OCI-LY3 (cell line): ENCODE measurements around the gene RPL4.

Experiments used
- H2AFZ ChIP-seq: fragments of 200-600, 300-600 bp; shearing (Covaris generic); 2 replicates; pipeline ENCODE4 v1.6.0; 2014; ENCODE audit warnings: antibody characterized with exemption, low read depth, low read length
- H3K27ac ChIP-seq: fragments of 200-600, 300-600 bp; sonication (generic); 2 replicates; pipeline ENCODE4 v1.5.1; 2014; ENCODE audit warnings: mild to moderate bottlenecking, low read length, moderate library complexity, mixed read lengths
- H3K27me3 ChIP-seq: fragments of 200-600, 300-600 bp; sonication (generic); 2 replicates; pipeline ENCODE4 v1.6.1; 2014; ENCODE audit warnings: low read depth, low read length, mixed read lengths
- H3K36me3 ChIP-seq: fragments of 200-600, 300-600 bp; sonication (generic); replicated peaks from 2 replicates; pipeline ENCODE3; 2014; ENCODE audit warnings: low read depth, low read length, mixed read lengths
- H3K4me1 ChIP-seq: fragments of 300-600, 200-600 bp; sonication (generic); 2 replicates; pipeline ENCODE4 v1.6.1; 2014; ENCODE audit warnings: low read length, mixed read lengths
- H3K4me2 ChIP-seq: fragments of 200-600, 300-600 bp; sonication (generic); 2 replicates; pipeline ENCODE4 v1.6.1; 2014; ENCODE audit warnings: low read length, mixed read lengths
- H3K4me3 ChIP-seq: fragments of 300-600, 200-600 bp; sonication (generic); 2 replicates; pipeline ENCODE4 v1.5.1; 2014; ENCODE audit warnings: antibody characterized with exemption, mild to moderate bottlenecking, low read length, moderate library complexity
- H3K79me2 ChIP-seq: fragments of 300-600, 200-600 bp; shearing (Covaris generic); 2 replicates; pipeline ENCODE4 v1.6.1; 2014; ENCODE audit warnings: mild to moderate bottlenecking, low read length, mixed read lengths
- H3K9ac ChIP-seq: fragments of 300-600, 200-600 bp; shearing (Covaris generic); 2 replicates; pipeline ENCODE4 v1.6.0; 2014; ENCODE audit warnings: mild to moderate bottlenecking, low read length, moderate library complexity
- H3K9me3 ChIP-seq: fragments of 200-600, 300-600 bp; shearing (Covaris generic); 2 replicates; pipeline ENCODE4 v1.6.1; 2014; ENCODE audit warnings: low read length, mixed read lengths; ENCODE audit not compliant: insufficient read depth
- H4K20me1 ChIP-seq: fragments of 200-600, 300-600 bp; sonication (generic); 2 replicates; pipeline ENCODE4 v1.6.1; 2016; ENCODE audit warnings: low read length, mixed read lengths; ENCODE audit not compliant: insufficient read depth
- CTCF ChIP-seq: fragments of 200-600, 300-600 bp; sonication (generic); IDR thresholded peaks from 2 replicates; pipeline ENCODE4 v1.5.1; 2014; ENCODE audit warnings: antibody characterized with exemption, low read length, low read depth
- EZH2phosphoT487 ChIP-seq: fragments of 200-600 bp; shearing (Covaris generic); IDR thresholded peaks from 2 replicates; pipeline ENCODE4 v1.6.1; 2018; ENCODE audit warnings: antibody characterized with exemption, mixed run types, low read depth

RPL4 gene

GRCh38 chr15:66482539-66482938, 22.1 kb downstream of the RPL4 start:
- peaks cover 37% of the 10 kb centered on the region for H3K36me3 ChIP-seq
- H2AFZ ChIP-seq: no peak overlapping the region
- H3K4me1 ChIP-seq: 0 out of 2 replicates have a peak, but pooled peaks cover 4% of the 10 kb centered on the region
- H3K4me2 ChIP-seq: no peak overlapping the region
- H3K9ac ChIP-seq: no peak overlapping the region
- no peaks in the 10 kb centered on the region for H3K27me3 ChIP-seq
- no peak for TF ChIP-seq EZH2phosphoT487
- no peak for TF ChIP-seq CTCF
- H3K4me3 ChIP-seq: no peak overlapping the region
- H3K9me3 ChIP-seq: no peaks in the 10 kb centered on the region
- H3K79me2 ChIP-seq: no peaks in the 10 kb centered on the region; the same call in 1 of the 2 replicates
- no peak overlapping the region for H3K27ac ChIP-seq
- peaks cover 28% of the 10 kb centered on the region for H4K20me1 ChIP-seq

DNA sequence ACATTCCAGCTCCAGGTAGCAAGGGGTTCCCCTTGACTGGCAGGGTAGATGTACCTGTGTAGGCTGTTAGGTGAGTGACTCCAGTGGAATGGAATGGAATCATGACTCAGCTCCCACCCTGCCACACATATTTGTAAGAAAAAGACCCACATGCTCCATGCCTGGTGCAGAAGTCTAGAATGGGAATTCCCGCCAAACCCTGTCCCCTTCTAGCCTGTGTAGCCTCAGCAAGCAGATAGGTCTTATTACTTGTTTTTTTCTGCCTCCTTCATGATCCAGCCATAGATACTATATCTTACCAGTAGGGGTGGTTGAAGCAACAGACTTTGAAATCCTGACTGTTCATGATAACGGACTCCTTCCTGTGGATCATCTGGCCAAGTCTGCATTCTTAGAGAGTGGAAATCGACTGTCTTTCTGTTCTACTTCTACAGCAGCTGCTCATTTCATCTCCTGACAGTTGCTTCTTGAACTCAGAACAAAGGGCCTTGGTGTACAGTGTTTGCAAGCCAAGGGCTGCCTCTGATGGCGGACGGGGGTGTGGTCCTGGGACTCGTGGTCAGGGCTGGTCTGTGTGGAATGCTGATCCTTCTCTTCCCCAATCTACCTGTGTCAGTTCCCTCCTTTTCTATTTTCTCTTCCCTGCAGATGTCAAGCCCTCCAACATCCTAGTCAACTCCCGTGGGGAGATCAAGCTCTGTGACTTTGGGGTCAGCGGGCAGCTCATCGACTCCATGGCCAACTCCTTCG, 23.4 kb downstream of the RPL4 start:
- no peak overlapping the region for H3K9ac ChIP-seq

GRCh38 chr15:66480267-66480666, 24.4 kb downstream of the RPL4 start:
- Histone ChIP-seq H3K79me2 (peaks cover 4% of the 10 kb centered on the region; the same call in 1 of the 2 replicates), H3K4me1 (0 out of 2 replicates have a peak, but pooled peaks cover 4% of the 10 kb centered on the region), H3K27me3 (no peaks in the 10 kb centered on the region), H4K20me1 (peaks cover 40% of the 10 kb centered on the region), H3K4me3 (no peak overlapping the region), H3K4me2 (no peak overlapping the region), H3K9ac (no peak overlapping the region), H2AFZ (no peak overlapping the region), H3K27ac (no peak overlapping the region), H3K36me3 (peaks cover 29% of the 10 kb centered on the region), H3K9me3 (no peaks in the 10 kb centered on the region)
- TF ChIP-seq CTCF (no peak), EZH2phosphoT487 (no peak)

More for the DNA sequence above, 23.4 kb downstream of the RPL4 start:
- no peak overlapping the region for H3K27ac ChIP-seq
- 0 out of 2 replicates have a peak, but pooled peaks cover 4% of the 10 kb centered on the region for H3K4me1 ChIP-seq
- TF ChIP-seq CTCF (no peak), EZH2phosphoT487 (no peak)
- peaks cover 29% of the 10 kb centered on the region for H3K36me3 ChIP-seq
- H3K27me3 ChIP-seq: no peaks in the 10 kb centered on the region
- no peak overlapping the region for H2AFZ ChIP-seq
- peaks cover 38% of the 10 kb centered on the region for H4K20me1 ChIP-seq
- no peaks in the 10 kb centered on the region for H3K9me3 ChIP-seq
- peaks cover 3% of the 10 kb centered on the region; the same call in 1 of the 2 replicates for H3K79me2 ChIP-seq
- no peak overlapping the region for H3K4me3 ChIP-seq
- H3K4me2 ChIP-seq: no peak overlapping the region

DNA sequence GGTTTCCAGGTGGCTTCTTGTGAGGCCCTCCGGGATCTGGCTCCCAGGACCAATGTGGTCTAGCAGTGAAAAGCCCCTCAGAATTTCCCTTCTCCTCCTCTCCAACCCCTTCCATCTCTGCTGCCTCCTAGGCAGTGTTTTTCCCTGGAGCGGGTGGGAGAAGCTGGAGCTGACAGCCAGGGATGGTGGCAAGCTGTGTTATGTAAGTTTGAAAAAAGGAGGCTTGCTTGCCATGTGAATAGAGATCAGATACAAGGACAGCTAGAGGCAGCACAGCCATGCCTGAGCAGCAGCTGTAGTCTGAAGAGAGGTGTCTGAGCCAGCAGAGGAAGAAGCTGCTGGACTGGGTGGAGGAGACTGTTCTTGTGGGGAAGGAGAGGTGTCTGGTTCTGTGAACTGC, 27.6 kb downstream of the RPL4 start:
- H3K79me2 ChIP-seq: peaks cover 4% of the 10 kb centered on the region; the same call in 1 of the 2 replicates
- H3K4me3 ChIP-seq: no peak overlapping the region
- no peak for TF ChIP-seq EZH2phosphoT487
- no peaks in the 10 kb centered on the region for H3K9me3 ChIP-seq
- H3K9ac ChIP-seq: no peak overlapping the region
- H3K4me2 ChIP-seq: no peak overlapping the region
- H4K20me1 ChIP-seq: peaks cover 27% of the 10 kb centered on the region
- H3K27ac ChIP-seq: no peak overlapping the region
- no peaks in the 10 kb centered on the region for H3K27me3 ChIP-seq
- H3K4me1 ChIP-seq: no peaks in the 10 kb centered on the region
- peaks cover 7% of the 10 kb centered on the region for H3K36me3 ChIP-seq
- no peak overlapping the region for H2AFZ ChIP-seq
